GM18907 (cell line): Measurements from ENCODE around the gene ARHGEF1.

ENCODE experiments used
- ATAC-seq: cut with Tn5 transposase; IDR thresholded peaks from one replicate; pipeline ENCODE4 v1.9.1; 2021; ENCODE audit warnings: mild to moderate bottlenecking, moderate library complexity; ENCODE audit not compliant: unreplicated experiment

The ARHGEF1 gene

GRCh38 chr19:41882568-41883462, at the start of gene ARHGEF1:
TSS of gene ARHGEF1 (plus strand) at chr19:41883184. CDS start at chr19:41888083, 4,899 bp downstream.
- ATAC-seq: no peak

GRCh38 chr19:41837981-41838708, 44.8 kb upstream of the ARHGEF1 start:
- no peak for ATAC-seq

- ATAC-seq: no peak
Observed at GRCh38 chr19:41839211-41839610, 43.8 kb upstream of the ARHGEF1 start.

DNA sequence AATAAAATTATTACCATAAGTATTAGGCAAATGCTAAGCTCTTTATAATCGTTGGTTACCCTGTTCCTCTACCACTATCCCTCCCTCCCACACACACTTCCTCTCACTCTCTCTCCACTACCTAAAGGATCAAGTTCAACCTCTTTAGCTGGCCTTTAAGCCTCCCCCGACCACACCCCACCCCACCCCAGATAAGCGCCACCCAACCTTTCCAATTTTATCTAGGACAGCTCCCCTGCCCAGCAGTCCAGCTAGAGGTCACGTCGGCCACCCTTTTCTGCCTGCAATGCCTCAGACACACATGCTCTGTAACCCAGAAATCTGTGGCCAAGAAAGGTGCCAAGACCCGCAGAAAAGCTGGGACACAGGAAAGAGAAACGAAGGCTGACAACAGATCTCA, 39.6 kb upstream of the ARHGEF1 start:
- ATAC-seq: no peak

DNA sequence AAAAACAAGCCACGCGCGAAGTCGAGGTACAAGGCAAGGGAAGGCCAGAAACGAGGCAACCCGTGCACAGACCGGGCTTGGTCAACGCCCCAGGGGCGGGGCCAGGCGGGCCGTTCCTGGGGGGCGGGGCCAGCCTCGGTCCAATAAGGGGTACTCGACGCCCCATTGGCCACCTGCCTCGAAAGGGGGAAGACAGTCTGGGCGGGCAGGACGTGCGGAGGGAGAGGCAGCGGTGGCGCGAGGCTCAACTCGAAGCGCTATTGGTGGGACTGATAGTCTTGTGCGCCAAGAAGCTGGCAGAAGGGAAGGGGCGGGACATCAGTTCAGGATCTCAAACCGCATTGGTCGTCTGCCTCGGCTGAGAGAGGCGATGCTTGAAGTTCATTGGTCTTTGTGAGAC, 38.4 kb upstream of the ARHGEF1 start, which contains the start of gene LYPD4:
Gene LYPD4, minus strand, starts transcription at position 83 of the 400 bp plus-strand sequence. CDS start 5,398 bp downstream, outside the sequence.
- no peak for ATAC-seq

GRCh38 chr19:41845001-41845050, 38.2 kb upstream of the ARHGEF1 start, which contains the start of gene DMRTC2:
TSS of gene DMRTC2 (plus strand) at chr19:41845042. CDS start at chr19:41847429, 2,387 bp downstream.
- no peak for ATAC-seq

GRCh38 chr19:41845051-41845590, 37.9 kb upstream of the ARHGEF1 start:
- no peak for ATAC-seq

DNA sequence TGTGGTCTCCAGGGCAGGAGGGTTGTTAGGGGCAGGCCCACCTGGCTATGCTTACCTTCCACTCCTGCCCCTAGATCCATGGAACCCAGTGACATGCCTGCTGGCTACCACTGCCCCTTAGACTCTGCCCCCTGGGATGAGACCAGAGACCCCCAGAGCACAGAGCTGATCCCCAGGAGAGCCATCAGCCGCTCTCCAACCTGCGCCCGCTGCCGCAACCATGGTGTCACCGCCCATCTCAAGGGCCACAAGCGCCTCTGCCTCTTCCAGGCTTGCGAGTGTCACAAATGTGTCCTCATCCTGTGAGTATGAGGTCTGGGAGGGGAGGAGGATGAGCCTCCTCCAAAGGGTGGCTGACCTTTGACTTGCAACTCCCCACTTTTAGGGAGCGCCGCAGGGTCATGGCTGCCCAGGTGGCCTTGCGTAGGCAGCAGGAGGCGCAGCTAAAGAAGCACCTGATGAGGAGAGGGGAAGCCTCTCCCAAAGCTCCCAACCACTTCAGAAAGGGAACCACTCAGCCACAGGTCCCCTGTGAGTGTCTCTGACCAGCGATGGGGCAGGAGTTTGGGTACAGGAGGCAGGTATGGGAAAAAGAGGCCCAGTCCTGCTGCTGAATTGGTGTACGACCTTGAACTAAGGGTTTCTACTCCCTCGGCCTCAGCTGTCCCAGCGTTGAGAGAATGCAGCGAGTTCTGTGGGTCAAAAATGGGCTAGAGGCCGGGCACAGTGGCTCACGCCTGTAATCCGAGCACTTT, 35.5 kb upstream of the ARHGEF1 start:
- no peak for ATAC-seq

GRCh38 chr19:41848666-41849065, 34.3 kb upstream of the ARHGEF1 start:
- no peak for ATAC-seq

DNA sequence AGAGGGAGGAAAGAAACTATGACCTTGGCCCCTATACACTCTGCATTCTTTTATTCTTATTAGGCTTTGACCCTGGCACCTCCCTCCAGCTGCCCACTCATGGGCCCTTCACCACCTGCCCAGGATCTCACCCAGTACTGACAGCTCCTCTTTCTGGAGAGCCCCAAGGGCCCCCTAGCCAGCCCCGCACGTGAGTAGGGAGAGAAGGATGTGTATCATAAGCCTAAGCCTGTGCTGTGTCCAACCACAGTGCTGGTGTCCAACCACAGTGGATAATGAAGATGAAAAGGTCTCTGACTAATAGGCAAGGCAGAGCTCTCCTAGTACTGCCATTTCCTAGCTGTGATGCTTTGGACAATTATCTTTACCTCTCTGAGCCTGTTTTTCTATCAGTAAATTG, 33.9 kb upstream of the ARHGEF1 start:
- ATAC-seq: no peak

DNA sequence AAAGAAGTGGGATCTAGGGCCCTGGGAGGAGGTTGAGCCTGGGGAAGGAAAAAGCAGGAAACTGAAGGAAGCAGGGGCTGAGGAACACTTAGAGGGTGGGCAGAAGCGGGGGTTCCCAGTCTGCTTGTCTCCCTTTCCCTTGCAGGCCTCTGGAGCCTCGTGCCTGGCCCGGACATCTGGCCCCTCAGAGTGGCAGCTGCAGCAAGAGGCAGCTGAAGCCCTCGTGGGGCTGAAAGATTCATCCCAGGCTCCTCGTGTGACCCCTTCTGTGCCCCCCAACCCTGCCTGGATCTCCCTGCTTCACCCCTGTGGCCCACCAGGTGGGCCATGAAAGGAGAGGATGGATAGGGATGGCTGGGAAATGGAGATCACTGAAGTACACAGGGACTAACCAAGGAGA, 32.6 kb upstream of the ARHGEF1 start:
- ATAC-seq: no peak

DNA sequence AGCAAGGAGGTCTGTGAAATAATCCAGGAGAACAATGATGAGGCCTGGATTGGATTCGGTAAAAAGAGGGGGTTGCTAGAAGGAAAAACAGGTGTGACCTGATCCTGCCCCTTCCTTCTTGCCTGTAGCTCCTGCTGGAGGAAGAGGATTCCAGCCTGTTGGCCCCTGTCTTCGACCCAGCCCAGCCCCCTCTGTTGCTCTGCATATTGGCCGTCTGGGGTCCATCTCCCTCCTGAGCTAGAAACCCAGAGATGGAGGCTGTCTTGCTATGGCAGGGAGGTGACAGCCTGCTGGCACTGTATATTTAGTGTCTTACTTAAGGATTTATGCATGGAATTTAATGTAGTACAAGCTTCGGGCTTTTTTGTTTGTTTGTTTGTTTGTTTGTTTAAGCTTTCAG, 31.5 kb upstream of the ARHGEF1 start:
- no peak for ATAC-seq

DNA sequence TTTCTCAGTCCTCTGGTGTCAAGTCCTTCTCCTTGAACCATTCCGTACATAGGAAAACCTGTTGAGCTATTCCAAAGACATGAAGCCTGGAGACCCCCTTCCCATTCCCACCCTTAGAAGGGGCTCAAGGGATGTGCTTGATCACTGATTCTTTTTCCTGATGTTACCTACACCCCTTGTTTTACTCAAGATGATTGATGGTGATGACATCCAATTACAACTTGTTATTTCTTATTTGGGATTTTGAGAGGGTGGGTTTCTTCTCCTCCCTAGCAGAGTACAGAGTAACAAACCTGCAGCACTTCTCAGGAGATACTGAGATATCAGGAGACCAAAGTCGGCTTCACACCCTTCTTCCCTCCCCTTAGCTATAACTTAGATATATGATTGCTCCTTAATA, 29.6 kb upstream of the ARHGEF1 start:
- no peak for ATAC-seq

DNA sequence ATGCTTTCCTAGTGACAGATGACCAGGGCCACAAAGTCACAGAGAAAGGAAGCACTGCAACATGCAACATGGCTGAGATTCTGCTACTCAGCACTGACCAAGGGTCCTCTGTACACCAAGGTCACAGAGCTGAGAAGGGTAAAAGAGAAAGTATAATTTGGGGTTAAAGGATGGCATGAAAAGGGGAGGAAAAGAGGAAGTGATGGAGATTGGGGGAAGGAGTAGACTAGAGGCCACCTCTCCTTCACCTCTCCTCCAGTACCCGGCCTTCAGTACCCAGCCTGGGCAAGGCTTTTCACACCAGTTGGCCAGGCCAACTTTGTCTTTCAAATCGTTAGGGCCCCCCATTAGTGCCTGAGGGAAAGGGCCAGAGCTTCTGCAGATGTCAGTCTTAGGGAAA, 29.2 kb upstream of the ARHGEF1 start:
- no peak for ATAC-seq

- no peak for ATAC-seq
Observed at GRCh38 chr19:41859213-41859617, 23.8 kb upstream of the ARHGEF1 start.

DNA sequence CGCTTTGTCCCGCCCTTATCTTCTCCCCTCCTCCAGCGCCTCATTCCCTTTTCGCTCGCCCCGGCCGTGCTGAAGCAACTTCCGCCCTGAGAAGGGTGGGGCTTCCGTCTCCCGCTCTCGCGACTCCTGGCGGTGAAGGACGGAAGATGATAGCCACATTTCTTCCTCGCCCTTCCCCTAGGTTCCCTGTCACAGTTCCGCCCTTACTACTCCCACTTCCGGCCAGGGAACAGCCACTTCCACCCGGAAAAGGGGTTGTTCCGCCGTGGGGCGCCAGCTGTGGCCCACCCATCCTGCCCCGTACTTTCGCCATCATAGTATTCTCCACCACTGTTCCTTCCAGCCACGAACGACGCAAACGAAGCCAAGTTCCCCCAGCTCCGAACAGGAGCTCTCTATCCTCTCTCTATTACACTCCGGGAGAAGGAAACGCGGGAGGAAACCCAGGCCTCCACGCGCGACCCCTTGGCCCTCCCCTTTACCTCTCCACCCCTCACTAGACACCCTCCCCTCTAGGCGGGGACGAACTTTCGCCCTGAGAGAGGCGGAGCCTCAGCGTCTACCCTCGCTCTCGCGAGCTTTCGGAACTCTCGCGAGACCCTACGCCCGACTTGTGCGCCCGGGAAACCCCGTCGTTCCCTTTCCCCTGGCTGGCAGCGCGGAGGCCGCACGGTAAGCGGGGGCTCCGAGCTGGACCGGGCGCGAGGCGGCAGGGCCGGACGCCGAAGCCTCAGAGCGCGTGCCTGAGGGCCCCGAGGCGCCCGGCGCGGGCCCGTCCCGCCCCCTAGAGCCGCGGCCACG, 23.2 kb upstream of the ARHGEF1 start, which contains the start of gene RPS19:
Gene RPS19, plus strand, starts transcription at position 638 of the 801 bp plus-strand sequence. CDS start 520 bp downstream, outside the sequence.
- peak; percentile 85 for ATAC-seq

GRCh38 chr19:41860419-41861115, 22.4 kb upstream of the ARHGEF1 start:
- no peak for ATAC-seq

- ATAC-seq: no peak
Observed at GRCh38 chr19:41861116-41861768, 21.7 kb upstream of the ARHGEF1 start.

GRCh38 chr19:41861846-41862245, 21.1 kb upstream of the ARHGEF1 start:
- no peak for ATAC-seq
